GM21447 (cell line): Measurements from ENCODE around the gene GIMAP8.
A peak's percentile ranks its signal among the peaks of the same experiment; 100 is the strongest.
"Not testable (repeated sequence)": the region's sequence is repeated elsewhere in the genome, so short reads cannot be mapped to it uniquely, and the experiment has no call there.

Experiments used
- ATAC-seq: cut with Tn5 transposase; IDR thresholded peaks from one replicate; pipeline ENCODE4 v1.9.1; 2021; ENCODE audit not compliant: unreplicated experiment

The GIMAP8 gene

DNA sequence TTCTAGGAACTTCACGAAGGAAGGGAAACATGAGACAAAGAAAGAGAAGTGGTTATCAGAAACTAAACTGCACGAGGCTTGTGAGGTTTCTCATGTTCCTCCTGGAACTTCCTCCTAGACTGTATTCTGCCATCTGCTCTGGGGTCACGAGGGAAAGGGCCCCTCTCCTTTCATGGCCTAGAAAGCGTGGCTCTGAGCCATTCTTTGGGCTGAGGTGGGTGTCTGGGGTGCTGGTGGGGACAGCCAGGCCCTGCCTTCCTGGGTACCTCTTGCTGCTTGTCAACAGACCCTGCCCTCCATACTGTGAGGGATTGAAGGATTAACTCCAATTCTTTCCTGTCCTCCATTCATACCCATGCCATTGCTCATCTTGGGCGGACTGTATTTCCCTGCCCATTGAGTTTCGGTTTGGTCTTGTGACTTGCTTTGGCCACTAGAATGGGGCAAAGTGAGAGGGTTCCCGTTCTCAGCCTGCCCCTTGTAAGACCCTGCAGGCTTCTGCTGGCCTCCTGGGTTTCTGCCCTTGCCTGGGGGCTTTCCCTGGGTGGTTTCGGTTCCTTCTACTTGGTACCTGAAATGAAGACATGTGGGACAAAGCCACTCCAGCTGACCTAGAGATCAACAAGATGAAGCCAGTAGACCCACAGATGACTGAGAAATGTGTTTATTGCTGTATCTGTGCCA, 14.9 kb upstream of the GIMAP8 start:
- ATAC-seq, result peak; percentile 92

DNA sequence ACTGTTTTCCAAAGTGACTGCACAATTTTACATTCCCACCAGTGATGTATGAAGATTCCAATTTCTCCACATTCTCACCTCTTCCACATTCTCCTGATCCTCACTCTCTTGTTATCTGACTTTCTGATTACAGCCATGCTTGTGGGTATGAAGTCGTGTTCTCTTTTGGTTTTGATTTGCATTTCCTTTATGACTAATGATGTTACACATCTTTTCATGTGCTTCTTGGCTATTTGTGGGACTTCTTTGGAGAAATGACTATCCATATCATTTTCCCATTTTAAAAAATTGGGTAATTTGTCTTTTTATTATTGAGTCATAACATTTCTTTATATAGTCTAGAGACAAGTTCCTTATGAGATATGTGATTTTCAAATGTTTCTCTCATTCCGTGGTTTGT, 10.5 kb upstream of the GIMAP8 start:
- no peak for ATAC-seq

DNA sequence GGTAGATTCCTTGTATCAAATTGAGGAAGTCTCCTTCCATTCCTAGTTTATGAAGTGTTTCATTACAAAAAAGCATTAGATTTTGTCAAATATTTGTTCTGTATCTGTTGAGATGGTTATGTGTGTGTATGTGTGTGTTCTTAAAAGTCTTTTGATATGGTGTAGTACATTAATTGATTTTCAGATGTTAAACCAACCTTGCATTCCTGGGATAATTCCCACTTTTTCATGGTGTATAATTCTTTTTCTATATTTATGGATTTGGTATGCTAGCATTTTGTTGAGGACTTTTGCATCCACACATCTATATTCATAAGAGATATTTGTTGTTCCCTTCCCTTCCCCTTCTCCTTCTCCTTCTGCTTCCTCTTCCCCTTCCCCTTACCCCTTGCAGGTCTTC, 8.9 kb upstream of the GIMAP8 start:
- no peak for ATAC-seq

DNA sequence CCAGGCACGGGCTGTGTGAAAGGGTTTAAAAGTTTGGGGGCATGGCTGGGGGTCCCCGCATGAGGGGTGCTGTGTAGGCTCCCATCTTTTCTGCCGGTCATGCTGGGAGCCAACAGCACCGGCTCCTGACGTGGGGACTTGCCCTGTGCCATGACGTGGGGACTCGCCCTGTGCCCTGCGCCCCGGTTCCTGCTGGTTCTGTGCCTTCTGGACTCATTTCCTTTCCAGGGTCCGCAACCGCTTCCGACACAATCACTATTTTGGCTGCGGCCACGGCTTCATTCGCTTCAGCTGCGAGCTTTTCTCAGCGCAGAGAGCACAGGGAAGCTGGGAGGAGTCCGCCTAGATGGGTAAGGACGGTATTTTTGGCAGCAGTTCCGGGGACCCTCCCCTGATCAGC, 7.6 kb upstream of the GIMAP8 start:
- no peak for ATAC-seq

DNA sequence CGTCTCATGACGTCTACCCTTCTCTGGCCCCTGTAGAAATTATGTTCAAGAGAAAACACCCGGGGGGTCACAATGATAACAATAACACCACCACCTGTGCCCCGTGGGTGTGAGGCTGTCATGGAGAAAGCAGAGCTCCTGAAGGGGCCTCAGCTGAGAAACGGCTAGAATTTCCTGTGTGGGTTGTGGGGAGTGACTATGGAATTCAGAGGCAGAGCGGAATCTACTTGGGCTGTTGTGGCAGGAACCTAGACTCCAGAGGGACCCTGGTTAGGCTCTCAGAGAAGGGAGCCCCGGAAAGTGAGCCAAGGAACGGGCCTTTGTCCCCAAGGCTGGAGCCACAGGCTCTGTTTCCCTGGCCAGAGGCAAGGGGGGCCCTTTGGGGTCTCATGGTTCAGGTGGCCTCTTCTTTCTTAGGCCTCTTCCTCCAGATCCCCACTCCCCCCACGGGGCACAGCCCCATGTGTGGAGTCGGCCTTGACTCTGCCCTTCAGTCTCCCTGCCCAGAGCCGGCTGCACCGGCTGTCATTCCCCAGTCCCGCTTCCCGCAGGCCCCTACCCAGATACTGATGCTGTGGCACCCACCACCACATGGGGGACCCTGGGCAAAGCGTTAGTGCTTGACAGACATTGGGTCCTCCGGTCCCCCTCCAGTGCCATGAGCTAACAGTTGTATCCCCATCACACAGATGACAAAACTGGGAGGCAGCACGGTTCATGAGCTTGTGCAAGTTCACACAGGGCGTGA, 6.5 kb upstream of the GIMAP8 start:
- ATAC-seq, result no peak

DNA sequence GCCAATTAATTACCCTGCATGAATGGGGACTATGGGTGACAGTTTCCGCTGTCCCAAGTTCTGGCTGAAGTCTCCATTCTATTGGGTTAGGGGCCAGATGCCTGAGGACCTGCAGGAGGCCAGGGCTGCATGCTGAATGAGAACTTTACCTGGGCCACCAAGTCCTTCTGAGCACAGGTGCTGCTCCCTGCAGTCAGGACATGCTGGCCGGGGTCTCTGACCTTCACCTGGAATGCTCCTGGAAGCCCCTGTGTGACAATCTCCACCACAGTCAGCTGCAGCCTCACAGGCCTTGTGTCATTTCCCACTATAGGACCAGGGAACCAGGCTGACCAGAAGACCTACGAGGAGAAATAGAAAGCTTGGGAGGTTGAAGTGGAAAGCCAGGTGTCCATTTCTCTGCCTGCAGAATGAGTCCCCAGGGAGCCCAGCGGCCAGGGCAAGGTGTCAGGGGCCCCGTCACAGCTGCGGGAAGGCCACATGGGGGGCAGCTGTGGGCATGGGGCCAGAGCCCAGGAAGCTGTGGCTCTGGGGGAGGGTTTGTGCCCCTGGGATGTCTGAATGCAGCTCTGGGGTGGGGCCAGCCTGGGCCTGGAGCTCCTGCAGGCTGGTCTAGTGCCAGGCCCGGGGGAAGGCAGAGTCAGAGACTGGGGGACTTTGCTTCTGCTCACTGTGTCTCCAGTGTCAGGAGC, 5.6 kb upstream of the GIMAP8 start:
- ATAC-seq, result no peak

DNA sequence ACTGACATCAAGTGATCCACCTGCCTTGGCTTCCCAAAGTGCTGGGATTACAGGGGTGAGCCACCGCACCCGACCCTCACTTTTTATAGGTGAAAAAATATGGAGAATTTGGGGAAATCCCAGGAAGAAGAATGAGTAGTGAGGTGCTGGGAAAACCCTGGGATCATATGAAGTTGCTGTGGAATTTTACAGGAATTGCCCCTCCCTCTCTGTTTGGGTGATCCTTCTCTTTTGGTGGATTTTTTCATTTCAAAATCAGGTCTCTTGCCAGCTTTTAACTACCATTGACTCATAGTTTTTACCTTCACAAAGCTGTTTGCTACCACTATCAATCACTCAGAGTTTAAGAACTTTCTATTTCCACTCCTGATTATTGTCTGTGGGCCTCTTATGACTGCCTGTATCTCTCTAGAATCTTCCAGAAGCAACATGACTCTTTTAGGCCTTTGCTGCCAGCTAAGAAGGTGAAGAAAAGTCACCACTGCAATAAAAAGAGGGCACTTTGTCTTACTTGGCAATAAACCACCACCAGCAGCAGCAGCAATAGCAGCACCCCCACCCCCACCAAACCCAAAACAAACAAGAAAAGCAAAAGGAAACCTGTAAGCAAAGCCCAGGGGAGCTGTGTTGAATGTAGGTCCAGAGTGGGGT, 4.0 kb upstream of the GIMAP8 start:
- ATAC-seq, result no peak

DNA sequence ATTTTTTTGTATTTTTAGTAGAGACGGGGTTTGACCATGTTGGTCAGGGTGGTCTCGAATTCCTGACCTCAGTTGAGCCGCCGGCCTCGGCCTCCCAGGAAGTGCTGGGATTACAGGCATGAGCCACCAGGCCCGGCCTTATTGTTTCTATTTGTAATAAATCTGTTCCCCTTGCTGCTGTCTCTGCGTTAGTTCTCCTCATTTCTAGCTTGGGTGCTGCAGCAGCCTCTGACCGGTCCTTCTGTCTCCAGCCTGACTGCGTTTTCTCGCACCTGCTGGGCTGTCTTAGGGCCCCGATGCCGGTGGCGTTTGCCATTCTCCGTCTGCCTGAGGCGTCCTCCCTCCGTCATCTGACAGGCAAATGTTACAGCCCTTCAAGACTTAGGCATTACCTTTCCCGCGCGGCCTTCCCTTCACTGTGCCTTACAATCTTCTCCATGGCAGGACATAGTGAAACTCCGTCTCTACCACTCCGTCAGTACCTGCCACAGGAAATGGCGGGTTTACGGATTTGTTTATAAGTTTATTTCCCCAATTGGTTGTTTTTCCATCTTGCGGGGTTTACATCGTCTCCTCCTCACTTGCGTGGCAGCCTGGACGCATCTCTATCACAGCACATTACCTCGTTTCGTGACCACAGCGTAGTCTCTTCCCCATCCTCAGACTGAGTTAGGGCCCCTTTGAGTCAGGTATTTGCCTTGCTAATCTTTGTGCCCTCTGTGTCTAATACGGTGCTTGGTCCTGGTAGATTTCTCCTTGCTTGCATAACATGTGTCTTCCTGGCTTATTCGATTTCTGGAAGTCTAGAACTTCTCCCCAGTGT, 2.3 kb upstream of the GIMAP8 start:
- no peak for ATAC-seq

DNA sequence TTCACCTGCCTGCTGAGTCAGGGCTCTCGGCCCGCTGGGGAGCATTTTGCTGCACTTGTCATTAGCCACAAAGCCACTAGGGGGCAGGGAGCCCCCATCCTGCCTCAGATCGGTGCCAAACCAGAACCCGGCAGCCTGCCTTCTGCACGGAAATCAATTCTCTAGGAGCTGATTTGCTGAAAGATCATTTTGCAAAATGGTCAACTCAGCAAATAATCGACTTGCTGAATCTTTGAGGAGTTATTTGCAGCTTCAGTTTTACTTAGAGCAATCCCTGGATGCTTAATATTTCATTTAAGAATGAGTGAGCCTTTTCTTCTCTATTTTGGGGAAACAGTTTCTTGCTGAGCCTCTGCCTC, 1.7 kb upstream of the GIMAP8 start:
- ATAC-seq, result peak; percentile 36

DNA sequence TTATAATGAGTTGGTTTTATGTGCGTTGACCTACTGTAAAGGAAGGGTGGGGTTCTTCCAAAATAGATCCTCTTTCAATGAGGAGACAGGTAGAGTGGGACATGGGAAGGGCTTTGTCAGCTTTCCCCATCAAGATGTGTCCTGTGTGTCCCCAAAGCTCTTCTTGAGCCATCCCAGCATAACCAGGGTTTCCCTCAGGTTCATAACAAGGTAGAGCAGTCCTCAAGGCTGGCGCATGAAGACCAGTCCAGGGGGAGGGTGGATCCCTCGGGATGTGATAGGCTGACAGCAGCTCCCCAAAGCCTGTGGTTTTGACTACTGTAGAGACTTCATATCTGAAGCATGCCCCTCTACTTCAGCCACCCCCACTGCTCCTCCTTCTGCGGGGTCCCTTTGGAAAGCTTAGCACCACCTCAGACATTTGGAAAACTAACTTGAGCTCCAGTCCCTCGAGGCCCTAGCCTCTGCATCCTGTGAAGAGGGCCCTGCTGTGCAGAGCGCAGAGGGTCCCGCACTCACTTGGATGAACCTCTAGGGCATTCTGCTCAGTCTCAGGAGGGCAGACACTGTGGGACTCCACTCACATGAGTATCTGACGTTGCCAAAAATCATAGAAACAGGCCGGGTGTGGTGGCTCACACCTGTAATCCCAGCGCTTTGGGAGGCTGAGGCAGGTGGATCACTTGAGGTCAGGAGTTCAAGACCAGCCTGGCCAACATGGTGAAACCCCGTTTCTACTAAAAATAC, 1.1 kb upstream of the GIMAP8 start:
- ATAC-seq, result no peak

DNA sequence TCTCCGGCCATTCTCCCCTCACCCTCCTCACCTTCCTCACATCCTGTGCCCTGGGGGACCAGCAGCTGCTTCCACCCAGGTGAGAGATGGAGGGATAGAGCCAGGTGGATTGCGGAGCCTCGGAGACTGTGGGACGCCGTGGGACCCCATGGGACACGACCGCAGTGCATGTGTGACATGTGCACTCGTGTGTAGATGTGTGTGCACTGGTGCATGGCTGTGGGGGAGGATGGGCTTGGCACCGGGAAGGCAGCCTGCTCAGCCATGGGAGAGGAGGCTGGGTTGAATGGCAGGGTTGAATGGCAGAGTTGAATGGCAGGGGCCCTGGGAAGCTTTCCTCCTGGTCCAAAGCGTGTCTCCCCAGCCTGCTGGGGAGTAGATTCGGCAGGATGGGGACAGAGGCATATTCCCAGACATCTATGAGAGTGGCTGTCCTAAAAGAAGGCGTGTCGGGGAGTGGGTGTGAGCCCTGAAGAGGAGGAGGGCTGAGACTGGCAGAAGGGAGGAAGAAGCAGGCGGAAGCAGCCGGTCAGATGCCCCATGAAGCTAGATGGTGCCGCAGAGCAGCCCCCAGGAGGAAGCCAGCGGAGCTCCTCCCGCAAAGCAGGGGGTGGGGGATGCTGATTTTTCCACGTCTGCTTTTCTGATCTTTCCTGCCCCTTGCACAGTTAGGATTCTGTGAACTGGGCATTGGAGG, 815 bp downstream of the GIMAP8 start:
- ATAC-seq, result peak; percentile 46

DNA sequence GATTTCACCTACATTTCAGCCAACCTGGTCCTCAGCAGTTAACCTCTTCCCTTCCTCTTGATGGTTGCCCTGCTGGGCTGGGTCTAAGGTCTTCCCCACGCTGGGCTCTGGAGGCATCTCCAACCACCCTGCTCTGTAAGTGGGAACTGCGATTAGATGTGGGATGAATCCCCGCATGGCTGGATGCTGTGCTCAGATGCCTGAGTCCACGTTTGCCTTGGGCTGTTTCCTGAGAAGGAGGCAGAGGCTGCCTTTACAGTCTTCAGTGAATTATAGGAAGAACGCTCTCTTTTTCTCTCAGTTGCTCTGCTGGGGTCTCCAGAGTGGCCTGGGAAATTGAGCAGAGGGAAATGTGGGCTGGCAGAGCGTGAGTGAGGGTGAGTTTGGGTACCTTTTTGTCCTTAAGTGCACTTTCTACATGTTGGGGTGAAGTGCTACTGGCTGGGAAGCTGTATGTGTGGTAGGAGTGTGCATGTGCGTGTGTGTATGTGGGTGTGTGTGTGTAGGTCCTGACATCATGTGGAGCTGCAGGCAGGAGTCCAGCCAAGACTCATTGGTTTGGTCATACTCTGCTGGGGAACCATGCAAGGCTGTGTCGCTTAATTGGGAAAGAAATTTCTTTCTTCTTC, 1.5 kb downstream of the GIMAP8 start:
- ATAC-seq, result peak; percentile 1

DNA sequence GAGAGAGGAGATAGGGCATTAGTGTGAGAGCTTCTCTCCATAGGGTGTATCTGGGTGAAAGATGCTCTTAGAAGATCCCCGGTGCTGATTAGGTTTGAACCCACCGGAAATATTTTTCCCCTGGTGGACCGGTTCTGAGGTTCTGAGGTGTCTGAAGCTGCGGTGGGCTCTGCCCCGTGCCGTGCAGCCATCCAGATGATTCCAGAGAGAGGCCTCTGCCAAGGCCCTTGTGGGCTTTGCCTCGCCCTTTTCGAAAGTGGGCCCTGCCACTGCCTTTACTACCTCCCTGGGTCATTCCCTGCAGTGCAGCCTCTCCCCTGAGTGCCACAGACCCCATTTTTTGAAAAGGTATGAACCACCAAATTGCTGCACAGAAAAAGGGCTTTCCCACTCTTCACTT, 2.8 kb downstream of the GIMAP8 start:
- no peak for ATAC-seq

DNA sequence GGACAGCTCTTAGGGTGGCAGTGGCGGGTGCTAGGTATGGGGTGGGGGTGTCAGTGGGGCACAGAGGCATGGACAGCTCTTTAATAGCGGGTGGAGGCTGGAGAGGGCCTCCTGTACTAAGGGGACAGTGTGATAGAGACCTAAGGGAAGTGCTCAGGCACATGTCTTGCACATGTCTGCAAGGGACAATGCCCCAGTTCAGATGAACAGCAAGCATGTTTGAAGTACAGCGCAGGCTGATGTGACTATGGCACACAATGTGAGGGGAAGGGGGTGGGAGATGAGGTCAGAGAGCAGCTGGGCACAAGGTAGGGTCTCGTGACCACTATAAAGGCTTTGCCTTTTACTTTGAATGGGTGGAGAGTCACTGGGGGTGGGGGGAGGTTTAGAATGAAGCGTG, 3.5 kb downstream of the GIMAP8 start:
- ATAC-seq, result no peak

DNA sequence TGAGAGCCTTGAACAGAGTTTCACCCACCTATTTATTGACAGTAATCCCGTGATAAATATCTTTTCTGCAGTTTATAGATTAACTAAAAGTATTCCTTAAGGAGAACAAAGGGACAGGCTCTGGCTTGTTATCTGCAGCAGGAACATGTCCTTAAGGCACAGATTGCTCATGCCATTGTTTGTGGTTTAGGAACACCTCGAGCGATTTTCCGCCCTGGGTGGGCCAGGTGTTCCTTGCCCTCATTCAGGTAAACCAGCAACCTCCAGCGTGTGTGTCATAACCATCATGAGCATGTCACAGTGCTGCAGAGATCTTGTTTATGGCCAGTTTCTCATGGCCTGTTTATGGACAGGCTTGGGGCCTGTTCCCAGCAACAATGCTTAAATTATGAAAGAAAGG, 6.6 kb downstream of the GIMAP8 start:
- ATAC-seq, result not testable (repeated sequence)

DNA sequence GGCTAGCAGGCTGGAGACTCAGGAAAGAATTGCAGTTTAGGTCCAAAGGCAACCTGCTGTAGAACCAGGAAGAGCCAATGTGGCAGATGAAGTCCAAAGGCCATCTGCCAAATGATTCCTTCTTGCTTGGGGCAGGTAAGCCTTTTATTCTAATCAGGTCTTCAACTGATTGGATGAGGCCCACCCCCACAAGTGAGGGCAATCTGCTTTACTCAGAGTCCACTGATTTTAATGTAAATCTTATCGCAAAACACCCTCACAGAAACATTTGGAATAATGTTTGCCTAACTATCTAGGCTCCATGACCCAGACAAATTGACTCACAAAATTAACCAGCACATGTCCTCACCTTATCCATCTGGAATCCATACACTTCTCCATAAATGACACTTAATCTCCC, 7.8 kb downstream of the GIMAP8 start:
- ATAC-seq, result no peak

DNA sequence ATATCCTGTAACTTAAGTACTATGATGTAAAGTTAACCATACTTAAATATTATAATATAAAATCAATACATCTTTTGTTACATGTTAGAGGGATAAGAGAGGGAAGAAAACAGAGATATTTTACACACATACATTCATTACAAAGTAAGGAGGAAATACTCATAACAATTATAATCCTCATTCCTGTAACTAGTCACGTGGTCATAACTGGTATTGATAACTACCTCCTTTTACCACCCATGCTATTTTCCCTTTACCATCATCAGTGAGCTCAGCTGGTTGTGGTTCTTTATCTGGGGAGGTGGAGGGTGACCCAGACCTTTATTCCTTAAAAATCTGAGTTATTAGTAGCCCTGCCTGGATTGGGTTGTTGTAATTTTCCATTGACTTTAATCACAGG, 8.3 kb downstream of the GIMAP8 start:
- ATAC-seq, result no peak

DNA sequence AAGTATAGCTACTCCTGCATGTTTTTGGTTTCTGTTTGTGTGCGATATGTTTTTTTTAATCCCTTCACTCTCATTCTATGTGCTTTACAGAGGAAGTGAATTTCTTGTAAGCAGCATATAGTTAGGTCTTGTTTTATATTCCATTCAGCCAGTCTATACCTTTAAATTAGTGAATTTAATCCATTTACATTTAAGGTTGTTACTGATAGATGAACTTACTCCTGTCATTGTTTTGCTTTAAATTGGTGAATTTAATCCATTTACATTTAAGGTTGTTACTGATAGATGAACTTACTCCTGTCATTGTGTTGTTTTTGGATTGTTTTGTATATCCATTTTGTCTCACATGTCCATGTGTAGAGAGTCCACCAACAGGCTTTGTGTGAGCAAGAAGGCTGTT, 11.1 kb downstream of the GIMAP8 start:
- ATAC-seq, result no peak

DNA sequence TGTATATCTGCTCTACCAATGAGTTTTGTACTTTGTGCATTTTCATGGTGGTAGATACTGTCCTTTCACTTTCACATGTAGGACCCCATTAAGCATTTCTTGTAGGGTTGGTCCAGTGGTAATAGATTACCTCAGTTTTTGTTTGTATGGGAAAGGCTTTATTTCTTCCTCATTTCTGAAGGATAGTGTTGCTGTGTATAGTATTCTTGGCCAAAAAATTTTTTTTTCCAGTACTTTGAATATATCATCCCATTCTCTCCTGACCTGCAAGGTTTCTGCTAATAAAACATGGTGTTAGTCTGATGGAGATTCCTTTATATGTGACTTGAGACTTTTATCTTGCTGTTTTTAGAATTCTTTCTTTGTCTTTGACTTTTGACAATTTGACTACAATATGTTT, 12.0 kb downstream of the GIMAP8 start:
- no peak for ATAC-seq
